HEK293 (cell line): Measurements from ENCODE around the gene FBXO36.

Experiments used
- CTCF ChIA-PET: fragments of 350-600 bp; formaldehyde crosslinking; extraction: SDS; loops from one replicate; lab custom pipeline; 2021; ENCODE audit warnings: antibody characterized with exemption; lab: Yijun Ruan, JAX
- POLR2A ChIA-PET: fragments of 300-600 bp; formaldehyde crosslinking; extraction: SDS; loops from one replicate; lab custom pipeline; 2020; ENCODE audit warnings: antibody characterized with exemption, inconsistent platforms; lab: Yijun Ruan, JAX
- H3K27ac ChIP-seq: fragments of 200-500 bp; sonication (Bioruptor generic); 2 replicates; pipeline ENCODE4 v1.5.1; 2014; ENCODE audit warnings: low read depth, low read length, control low read depth, inconsistent platforms; ENCODE audit errors: extremely low read depth
- H3K36me3 ChIP-seq, 2 experiments: fragments of 200-500 bp in 1 of 2; sonication (Bioruptor generic) in 1 of 2; 1 replicate in 1 of 2; 2 replicates in 1 of 2; pipeline ENCODE4 v1.5.1; 2014 to 2017; ENCODE audit warnings: inconsistent platforms in 2 of 2, low read length in 2 of 2; ENCODE audit not compliant: control insufficient read depth in 2 of 2, insufficient read depth in 1 of 2
- H3K4me1 ChIP-seq: fragments of 200-500 bp; sonication (Bioruptor generic); 2 replicates; pipeline ENCODE4 v1.5.1; 2014; ENCODE audit warnings: mild to moderate bottlenecking, low read length, inconsistent platforms; ENCODE audit not compliant: control insufficient read depth, insufficient read depth
- H3K4me3 ChIP-seq: 2 replicates; pipeline ENCODE4 v1.5.1; 2011; ENCODE audit warnings: low read depth, mild to moderate bottlenecking, control low read depth, low read length, moderate library complexity
- H3K9me3 ChIP-seq: fragments of 200-500 bp; sonication (Bioruptor generic); 2 replicates; pipeline ENCODE4 v1.5.1; 2014; ENCODE audit warnings: low read depth, low read length, inconsistent platforms; ENCODE audit not compliant: control insufficient read depth, insufficient read depth
- BCL11A ChIP-seq: fragments of 450-650 bp; formaldehyde crosslinking; IDR thresholded peaks from 2 replicates; pipeline ENCODE4 v1.5.1; 2016; ENCODE audit warnings: low read depth, missing biosample characterization, missing genetic modification characterization
- CTCF ChIP-seq: fragments of 450-650 bp; formaldehyde crosslinking; IDR thresholded peaks from 2 replicates; pipeline ENCODE4 v1.5.1; 2016; ENCODE audit warnings: missing biosample characterization, missing genetic modification characterization
- EGR2 ChIP-seq: fragments of 450-650 bp; formaldehyde crosslinking; IDR thresholded peaks from 2 replicates; pipeline ENCODE4 v1.5.1; 2016; ENCODE audit warnings: low read depth, missing biosample characterization, missing genetic modification characterization
- FEZF1 ChIP-seq: fragments of 450-650 bp; formaldehyde crosslinking; IDR thresholded peaks from 2 replicates; pipeline ENCODE4 v1.5.1; 2016; ENCODE audit warnings: missing biosample characterization, missing genetic modification characterization
- HOXA7 ChIP-seq: sonication (generic); formaldehyde crosslinking; IDR thresholded peaks from 2 replicates; pipeline ENCODE4 v1.8.1; 2022; ENCODE audit warnings: missing genetic modification reagents, borderline replicate concordance
- KLF8 ChIP-seq: fragments of 450-650 bp; formaldehyde crosslinking; IDR thresholded peaks from 2 replicates; pipeline ENCODE4 v1.5.1; 2016; ENCODE audit warnings: missing biosample characterization, missing genetic modification characterization
- MYNN ChIP-seq: fragments of 450-650 bp; formaldehyde crosslinking; IDR thresholded peaks from 2 replicates; pipeline ENCODE4 v1.5.1; 2016; ENCODE audit warnings: missing biosample characterization, missing genetic modification characterization, borderline replicate concordance
- PRDM4 ChIP-seq: fragments of 450-650 bp; formaldehyde crosslinking; IDR thresholded peaks from 2 replicates; pipeline ENCODE4 v1.5.1; 2017; ENCODE audit warnings: missing biosample characterization, missing genetic modification characterization
- ZBTB48 ChIP-seq: fragments of 450-650 bp; formaldehyde crosslinking; IDR thresholded peaks from 2 replicates; pipeline ENCODE4 v1.5.1; 2016; ENCODE audit warnings: missing biosample characterization, missing genetic modification characterization
- ZBTB49 ChIP-seq: fragments of 450-650 bp; formaldehyde crosslinking; IDR thresholded peaks from 2 replicates; pipeline ENCODE4 v1.5.1; 2016; ENCODE audit warnings: missing biosample characterization, missing genetic modification characterization, low read depth
- ZNF140 ChIP-seq: fragments of 450-650 bp; formaldehyde crosslinking; IDR thresholded peaks from 2 replicates; pipeline ENCODE4 v1.5.1; 2016; ENCODE audit warnings: missing biosample characterization, missing genetic modification characterization
- ZNF37A ChIP-seq: fragments of 450-650 bp; IDR thresholded peaks from 2 replicates; pipeline ENCODE4 v1.5.1; 2018; ENCODE audit warnings: missing biosample characterization, missing genetic modification characterization
- ZNF394 ChIP-seq: fragments of 450-650 bp; formaldehyde crosslinking; IDR thresholded peaks from 2 replicates; pipeline ENCODE4 v1.5.1; 2016; ENCODE audit warnings: missing biosample characterization, missing genetic modification characterization, mild to moderate bottlenecking, moderate library complexity, borderline replicate concordance
- ZNF426 ChIP-seq: fragments of 450-650 bp; formaldehyde crosslinking; IDR thresholded peaks from 2 replicates; pipeline ENCODE4 v1.5.1; 2017; ENCODE audit warnings: missing biosample characterization, missing genetic modification characterization, mild to moderate bottlenecking, inconsistent platforms, moderate library complexity
- ZNF433 ChIP-seq: fragments of 450-650 bp; formaldehyde crosslinking; IDR thresholded peaks from 2 replicates; pipeline ENCODE4 v1.5.1; 2016; ENCODE audit warnings: missing biosample characterization, missing genetic modification characterization, low read depth
- ZNF501 ChIP-seq: fragments of 450-650 bp; formaldehyde crosslinking; IDR thresholded peaks from 2 replicates; pipeline ENCODE4 v1.5.1; 2016; ENCODE audit warnings: missing biosample characterization, missing genetic modification characterization
- ZNF585B ChIP-seq: fragments of 450-650 bp; formaldehyde crosslinking; IDR thresholded peaks from 2 replicates; pipeline ENCODE4 v1.5.1; 2016; ENCODE audit warnings: missing biosample characterization, missing genetic modification characterization
- ZNF596 ChIP-seq: fragments of 450-650 bp; IDR thresholded peaks from 2 replicates; pipeline ENCODE4 v1.5.0; 2018; ENCODE audit warnings: missing biosample characterization, mild to moderate bottlenecking, missing genetic modification characterization, moderate library complexity
- ZNF654 ChIP-seq: fragments of 450-650 bp; formaldehyde crosslinking; IDR thresholded peaks from 2 replicates; pipeline ENCODE4 v1.5.1; 2016; ENCODE audit warnings: low read depth, missing biosample characterization, missing genetic modification characterization
- ZNF660 ChIP-seq: fragments of 450-650 bp; IDR thresholded peaks from 2 replicates; pipeline ENCODE4 v1.5.1; 2018; ENCODE audit warnings: missing biosample characterization, mild to moderate bottlenecking, missing genetic modification characterization
- ZNF670 ChIP-seq: fragments of 450-650 bp; formaldehyde crosslinking; IDR thresholded peaks from 2 replicates; pipeline ENCODE4 v1.5.1; 2016; ENCODE audit warnings: missing biosample characterization, missing genetic modification characterization, low read depth
- ZNF776 ChIP-seq: fragments of 450-650 bp; formaldehyde crosslinking; IDR thresholded peaks from 2 replicates; pipeline ENCODE4 v1.5.0; 2017; ENCODE audit warnings: missing biosample characterization, missing genetic modification characterization, borderline replicate concordance
- ZXDB ChIP-seq: fragments of 450-650 bp; formaldehyde crosslinking; IDR thresholded peaks from 2 replicates; pipeline ENCODE4 v1.5.1; 2016; ENCODE audit warnings: missing biosample characterization, missing genetic modification characterization
- TF ChIP-seq, protein P1 (sequence below): fragments of 450-650 bp; formaldehyde crosslinking; IDR thresholded peaks from 2 replicates; pipeline ENCODE4 v1.5.1; 2016; ENCODE audit warnings: missing biosample characterization, missing genetic modification characterization

Gene FBXO36

GRCh38 chr2:230000118-230000841, 78.0 kb downstream of the FBXO36 start:
- no peak overlapping the region for H3K4me3 ChIP-seq
- TF ChIP-seq ZNF37A (no peak), PRDM4 (tag by site-specific recombination) (no peak), BCL11A (tag by site-specific recombination) (no peak), EGR2 (no peak), ZNF596 (no peak), ZNF501 (tag by site-specific recombination) (no peak), ZNF433 (tag by site-specific recombination) (no peak), ZNF394 (no peak), FEZF1 (tag by site-specific recombination) (no peak), HOXA7 (CRISPR knock-in tag) (no peak), ZBTB49 (no peak), ZNF140 (tag by site-specific recombination) (no peak), ZNF670 (no peak), KLF8 (tag by site-specific recombination) (no peak), ZNF776 (tag by site-specific recombination) (no peak), ZBTB48 (tag by site-specific recombination) (no peak)
- no peaks in the 10 kb centered on the region for H3K36me3 ChIP-seq
- no peaks in the 10 kb centered on the region for H3K4me1 ChIP-seq
- POLR2A ChIA-PET = no interaction called here
- H3K9me3 ChIP-seq = no peaks in the 10 kb centered on the region
- CTCF ChIA-PET = interaction anchor here (1.0 kb wide), 1 partner anchor 8 kb away, joined by 5 read pairs; no protein-coding TSS in a partner anchor
- no peak overlapping the region for H3K27ac ChIP-seq

GRCh38 chr2:230007931-230008707, 85.8 kb downstream of the FBXO36 start:
- CTCF ChIA-PET = interaction anchor here (0.5 to 3.8 kb wide), 25 partner anchors 8 to 1593 kb away, joined by 3 to 38 read pairs (median 4); partner anchors contain the start of gene SLC16A14
- no peaks in the 10 kb centered on the region for H3K4me1 ChIP-seq
- no peaks in the 10 kb centered on the region for H3K36me3 ChIP-seq
- no peaks in the 10 kb centered on the region for H3K9me3 ChIP-seq
- TF ChIP-seq, protein P1, sequence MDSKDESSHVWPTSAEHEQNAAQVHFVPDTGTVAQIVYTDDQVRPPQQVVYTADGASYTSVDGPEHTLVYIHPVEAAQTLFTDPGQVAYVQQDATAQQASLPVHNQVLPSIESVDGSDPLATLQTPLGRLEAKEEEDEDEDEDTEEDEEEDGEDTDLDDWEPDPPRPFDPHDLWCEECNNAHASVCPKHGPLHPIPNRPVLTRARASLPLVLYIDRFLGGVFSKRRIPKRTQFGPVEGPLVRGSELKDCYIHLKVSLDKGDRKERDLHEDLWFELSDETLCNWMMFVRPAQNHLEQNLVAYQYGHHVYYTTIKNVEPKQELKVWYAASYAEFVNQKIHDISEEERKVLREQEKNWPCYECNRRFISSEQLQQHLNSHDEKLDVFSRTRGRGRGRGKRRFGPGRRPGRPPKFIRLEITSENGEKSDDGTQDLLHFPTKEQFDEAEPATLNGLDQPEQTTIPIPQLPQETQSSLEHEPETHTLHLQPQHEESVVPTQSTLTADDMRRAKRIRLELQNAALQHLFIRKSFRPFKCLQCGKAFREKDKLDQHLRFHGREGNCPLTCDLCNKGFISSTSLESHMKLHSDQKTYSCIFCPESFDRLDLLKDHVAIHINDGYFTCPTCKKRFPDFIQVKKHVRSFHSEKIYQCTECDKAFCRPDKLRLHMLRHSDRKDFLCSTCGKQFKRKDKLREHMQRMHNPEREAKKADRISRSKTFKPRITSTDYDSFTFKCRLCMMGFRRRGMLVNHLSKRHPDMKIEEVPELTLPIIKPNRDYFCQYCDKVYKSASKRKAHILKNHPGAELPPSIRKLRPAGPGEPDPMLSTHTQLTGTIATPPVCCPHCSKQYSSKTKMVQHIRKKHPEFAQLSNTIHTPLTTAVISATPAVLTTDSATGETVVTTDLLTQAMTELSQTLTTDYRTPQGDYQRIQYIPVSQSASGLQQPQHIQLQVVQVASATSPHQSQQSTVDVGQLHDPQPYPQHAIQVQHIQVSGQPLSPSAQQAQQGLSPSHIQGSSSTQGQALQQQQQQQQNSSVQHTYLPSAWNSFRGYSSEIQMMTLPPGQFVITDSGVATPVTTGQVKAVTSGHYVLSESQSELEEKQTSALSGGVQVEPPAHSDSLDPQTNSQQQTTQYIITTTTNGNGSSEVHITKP (tag by site-specific recombination) = 0 out of 2 replicates have a peak, but pooled peaks have one; percentile 17
- TF ChIP-seq ZXDB (tag by site-specific recombination) = no peak
- TF ChIP-seq ZNF585B = no peak
- no peak for TF ChIP-seq MYNN (tag by site-specific recombination)
- TF ChIP-seq ZNF426 (tag by site-specific recombination) = no peak
- peak; percentile 34; the same call in 1 of the 2 replicates for TF ChIP-seq ZNF660 (tag by site-specific recombination)
- TF ChIP-seq CTCF (tag by site-specific recombination) = 0 out of 2 replicates have a peak, but pooled peaks have one; percentile 50
- peak; percentile 64 for TF ChIP-seq ZNF654
- TF ChIP-seq, all 188 proteins: peak for 4
- Histone ChIP-seq H3K27ac (no peak overlapping the region), H3K4me3 (no peak overlapping the region)
- POLR2A ChIA-PET = no interaction called here
